Measurements from ENCODE around the gene LRP1.

LRP1 gene

GRCh38 chr12:57164454-57164853 is 36.2 kb downstream of the LRP1 start:
- no peaks in the 10 kb centered on the region for H3K36me3 ChIP-seq (replicated peaks; ENCODE audit: insufficient read depth, low read length)
- no peaks in the 10 kb centered on the region for H3K9me3 ChIP-seq (replicated peaks; ENCODE audit: insufficient read depth, low read length)
- DNase-seq: no peak
- no peak for TF ChIP-seq CTCF (IDR thresholded peaks at IDR 0.05; ENCODE audit: low read length)
- no peak for TF ChIP-seq EZH2 (optimal IDR thresholded peaks at IDR 0.05; ENCODE audit: low read depth, low read length)
- no peak for TF ChIP-seq EZH2phosphoT487 (IDR thresholded peaks at IDR 0.05; ENCODE audit: low read length)
- no peaks in the 10 kb centered on the region for H3F3A ChIP-seq (ENCODE audit: insufficient read depth, low read length)
- no peak overlapping the region for H2AFZ ChIP-seq (ENCODE audit: low read length)
- H3K79me2 ChIP-seq (ENCODE audit: low read length): no peaks in the 10 kb centered on the region
- no peak overlapping the region for H3K9ac ChIP-seq (ENCODE audit: low read length)
- H3K9me2 ChIP-seq (replicated peaks; ENCODE audit: insufficient read depth, low read length): no peaks in the 10 kb centered on the region
- H3K4me1 ChIP-seq (ENCODE audit: low read length): no peaks in the 10 kb centered on the region
- H3K4me2 ChIP-seq (ENCODE audit: low read depth, low read length): no peak overlapping the region
- peaks cover 6% of the 10 kb centered on the region; the same call in 1 of the 2 replicates for H3K27me3 ChIP-seq (replicated peaks; ENCODE audit: insufficient read depth, low read length)
- H3K4me3 ChIP-seq (ENCODE audit: low read length): no peak overlapping the region
- H4K20me1 ChIP-seq (ENCODE audit: insufficient read depth, low read length): no peaks in the 10 kb centered on the region
- no peak overlapping the region for H3K27ac ChIP-seq (ENCODE audit: low read length)

- Histone ChIP-seq H3K9ac (ENCODE audit: low read length) (no peak overlapping the region), H3K4me1 (ENCODE audit: low read length) (no peaks in the 10 kb centered on the region), H4K20me1 (ENCODE audit: insufficient read depth, low read length) (no peaks in the 10 kb centered on the region), H3K79me2 (ENCODE audit: low read length) (no peaks in the 10 kb centered on the region), H3K27me3 (replicated peaks; ENCODE audit: insufficient read depth, low read length) (peaks cover 6% of the 10 kb centered on the region; the same call in 1 of the 2 replicates), H3K9me2 (replicated peaks; ENCODE audit: insufficient read depth, low read length) (no peaks in the 10 kb centered on the region), H3K36me3 (replicated peaks; ENCODE audit: insufficient read depth, low read length) (no peaks in the 10 kb centered on the region), H3K9me3 (replicated peaks; ENCODE audit: insufficient read depth, low read length) (no peaks in the 10 kb centered on the region), H2AFZ (ENCODE audit: low read length) (no peak overlapping the region), H3K4me3 (ENCODE audit: low read length) (no peak overlapping the region), H3K4me2 (ENCODE audit: low read depth, low read length) (no peak overlapping the region), H3F3A (ENCODE audit: insufficient read depth, low read length) (no peaks in the 10 kb centered on the region), H3K27ac (ENCODE audit: low read length) (no peak overlapping the region)
- DNase-seq: no peak
- TF ChIP-seq EZH2 (optimal IDR thresholded peaks at IDR 0.05; ENCODE audit: low read depth, low read length): no peak
- TF ChIP-seq CTCF (IDR thresholded peaks at IDR 0.05; ENCODE audit: low read length): no peak
- TF ChIP-seq EZH2phosphoT487 (IDR thresholded peaks at IDR 0.05; ENCODE audit: low read length): no peak
Measured at GRCh38 chr12:57164966-57165625, 36.8 kb downstream of the LRP1 start.

- no peak overlapping the region for H3K27ac ChIP-seq (ENCODE audit: low read length)
- H3K4me2 ChIP-seq (ENCODE audit: low read depth, low read length): no peak overlapping the region
- peaks cover 6% of the 10 kb centered on the region; the same call in 1 of the 2 replicates for H3K27me3 ChIP-seq (replicated peaks; ENCODE audit: insufficient read depth, low read length)
- H3K79me2 ChIP-seq (ENCODE audit: low read length): no peaks in the 10 kb centered on the region
- DNase-seq: no peak
- no peak overlapping the region for H3K9ac ChIP-seq (ENCODE audit: low read length)
- no peak overlapping the region for H3K4me3 ChIP-seq (ENCODE audit: low read length)
- no peaks in the 10 kb centered on the region for H3K4me1 ChIP-seq (ENCODE audit: low read length)
- no peaks in the 10 kb centered on the region for H3K9me3 ChIP-seq (replicated peaks; ENCODE audit: insufficient read depth, low read length)
- H2AFZ ChIP-seq (ENCODE audit: low read length): no peak overlapping the region
- H4K20me1 ChIP-seq (ENCODE audit: insufficient read depth, low read length): no peaks in the 10 kb centered on the region
- H3K36me3 ChIP-seq (replicated peaks; ENCODE audit: insufficient read depth, low read length): no peaks in the 10 kb centered on the region
- H3K9me2 ChIP-seq (replicated peaks; ENCODE audit: insufficient read depth, low read length): no peaks in the 10 kb centered on the region
- TF ChIP-seq CTCF (IDR thresholded peaks at IDR 0.05; ENCODE audit: low read length) (no peak), EZH2phosphoT487 (IDR thresholded peaks at IDR 0.05; ENCODE audit: low read length) (no peak), EZH2 (optimal IDR thresholded peaks at IDR 0.05; ENCODE audit: low read depth, low read length) (no peak)
- no peaks in the 10 kb centered on the region for H3F3A ChIP-seq (ENCODE audit: insufficient read depth, low read length)
Measured at GRCh38 chr12:57165741-57166140, 37.5 kb downstream of the LRP1 start.

Data from MM.1S (cell line).